Colonic mucosa (tissue), 4 donors: Measurements from ENCODE around the gene NDUFB4. TPM values are rescaled to one million over a fixed set of nuclear protein-coding genes. Genes with fewer than 3 reads are reported as not detected.

ENCODE experiments used
- DNase-seq: peaks from one replicate; pipeline ENCODE4 v3.0.0-alpha.2; 2020
- H3K27ac ChIP-seq: fragments of 200-600 bp; one replicate; pipeline ENCODE4 v1.8.0; 2021
- H3K27me3 ChIP-seq: fragments of 200-600 bp; one replicate; pipeline ENCODE4 v1.8.0; 2021
- H3K36me3 ChIP-seq: fragments of 200-600 bp; one replicate; pipeline ENCODE4 v1.8.0; 2021
- H3K4me1 ChIP-seq: fragments of 200-600 bp; one replicate; pipeline ENCODE4 v1.8.0; 2021; ENCODE audit warnings: mild to moderate bottlenecking
- H3K4me3 ChIP-seq: fragments of 200-600 bp; one replicate; pipeline ENCODE4 v1.8.0; 2021
- H3K9ac ChIP-seq, 2 donors: one replicate each; pipeline ENCODE4 v1.7.0; 2013; ENCODE audit warnings: control low read depth in 2 of 2, low read depth in 2 of 2, low read length in 2 of 2
- H3K9me3 ChIP-seq: fragments of 200-600 bp; one replicate; pipeline ENCODE4 v1.8.0; 2021
- intact Hi-C: fragments of 100-400 bp; cut with DNase I; formaldehyde crosslinking; loops from one replicate; pipeline ENCODE4 v1.14.1; 2022
- total RNA-seq, 2 donors: library from RNA; stranded (reverse); fragmentation: NEBNext Ultra II Directional in 1 of 2; extraction: Animal tissue kit (Norgen Biotek cat#: 25700) in 1 of 2; gene quantifications; one replicate each; pipeline ENCODE4 v1.2.1, GENCODE V29; 2021
- TF ChIP-seq, protein P1 (sequence below): fragments of 200-600 bp; IDR thresholded peaks from one replicate; pipeline ENCODE4 v1.8.0; 2022; ENCODE audit warnings: antibody characterized with exemption, mild to moderate bottlenecking
- donor health status: healthy.
- donor health status: DM: no; HTN: no; CAD: no.
- donor health status: DM: no; HTN: no; CAD: no.

The NDUFB4 gene
- total RNA-seq, 2 donors from 2014 or later = 183 to 192 TPM

- Histone ChIP-seq H3K36me3 (no peaks in the 10 kb centered on the region), H3K27me3 (no peaks in the 10 kb centered on the region), H3K4me3 (no peak overlapping the region), H3K27ac (no peak overlapping the region), H3K9ac (no peak overlapping the region), H3K4me1 (peaks cover 9% of the 10 kb centered on the region), H3K9me3 (no peaks in the 10 kb centered on the region)
- intact Hi-C loops = no loop called here
- TF ChIP-seq, protein P1, sequence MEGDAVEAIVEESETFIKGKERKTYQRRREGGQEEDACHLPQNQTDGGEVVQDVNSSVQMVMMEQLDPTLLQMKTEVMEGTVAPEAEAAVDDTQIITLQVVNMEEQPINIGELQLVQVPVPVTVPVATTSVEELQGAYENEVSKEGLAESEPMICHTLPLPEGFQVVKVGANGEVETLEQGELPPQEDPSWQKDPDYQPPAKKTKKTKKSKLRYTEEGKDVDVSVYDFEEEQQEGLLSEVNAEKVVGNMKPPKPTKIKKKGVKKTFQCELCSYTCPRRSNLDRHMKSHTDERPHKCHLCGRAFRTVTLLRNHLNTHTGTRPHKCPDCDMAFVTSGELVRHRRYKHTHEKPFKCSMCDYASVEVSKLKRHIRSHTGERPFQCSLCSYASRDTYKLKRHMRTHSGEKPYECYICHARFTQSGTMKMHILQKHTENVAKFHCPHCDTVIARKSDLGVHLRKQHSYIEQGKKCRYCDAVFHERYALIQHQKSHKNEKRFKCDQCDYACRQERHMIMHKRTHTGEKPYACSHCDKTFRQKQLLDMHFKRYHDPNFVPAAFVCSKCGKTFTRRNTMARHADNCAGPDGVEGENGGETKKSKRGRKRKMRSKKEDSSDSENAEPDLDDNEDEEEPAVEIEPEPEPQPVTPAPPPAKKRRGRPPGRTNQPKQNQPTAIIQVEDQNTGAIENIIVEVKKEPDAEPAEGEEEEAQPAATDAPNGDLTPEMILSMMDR = no peak
- DNase-seq = no peak
Observed at GRCh38 chr3:120601554-120601953, 5.4 kb downstream of the NDUFB4 start.

- TF ChIP-seq, protein P1 = no peak
- intact Hi-C loops = no loop called here
- no peaks in the 10 kb centered on the region for H3K9me3 ChIP-seq
- DNase-seq = no peak
- no peaks in the 10 kb centered on the region for H3K27me3 ChIP-seq
- H3K4me3 ChIP-seq = no peak overlapping the region
- H3K36me3 ChIP-seq = no peaks in the 10 kb centered on the region
- H3K4me1 ChIP-seq = peaks cover under 1% of the 10 kb centered on the region
- no peak overlapping the region for H3K9ac ChIP-seq
- H3K27ac ChIP-seq = no peak overlapping the region
Observed at GRCh38 chr3:120602682-120603081, 6.5 kb downstream of the NDUFB4 start.

- DNase-seq = no peak
- Histone ChIP-seq H3K9ac (no peak overlapping the region), H3K36me3 (no peaks in the 10 kb centered on the region), H3K4me3 (no peak overlapping the region), H3K9me3 (no peaks in the 10 kb centered on the region), H3K27me3 (no peaks in the 10 kb centered on the region), H3K27ac (no peak overlapping the region), H3K4me1 (no peaks in the 10 kb centered on the region)
- TF ChIP-seq, protein P1 = no peak
- intact Hi-C loops = no loop called here
Observed at GRCh38 chr3:120604382-120604781, 8.2 kb downstream of the NDUFB4 start.

GRCh38 chr3:120604784-120605183, 8.6 kb downstream of the NDUFB4 start:
- Histone ChIP-seq H3K9ac (no peak overlapping the region), H3K9me3 (no peaks in the 10 kb centered on the region), H3K4me1 (no peaks in the 10 kb centered on the region), H3K27ac (no peak overlapping the region), H3K4me3 (no peak overlapping the region), H3K27me3 (no peaks in the 10 kb centered on the region), H3K36me3 (no peaks in the 10 kb centered on the region)
- intact Hi-C loops = no loop called here
- TF ChIP-seq, protein P1 = no peak
- no peak for DNase-seq

GRCh38 chr3:120608506-120608905, 12.4 kb downstream of the NDUFB4 start:
- no peaks in the 10 kb centered on the region for H3K27me3 ChIP-seq
- no peaks in the 10 kb centered on the region for H3K4me1 ChIP-seq
- no peak overlapping the region for H3K4me3 ChIP-seq
- no peak overlapping the region for H3K27ac ChIP-seq
- TF ChIP-seq, protein P1 = no peak
- intact Hi-C loops = no loop called here
- no peak for DNase-seq
- no peaks in the 10 kb centered on the region for H3K9me3 ChIP-seq
- H3K36me3 ChIP-seq = no peaks in the 10 kb centered on the region
- no peak overlapping the region for H3K9ac ChIP-seq

GRCh38 chr3:120614765-120615164, 18.6 kb downstream of the NDUFB4 start:
- H3K27ac ChIP-seq = no peak overlapping the region
- no peak for DNase-seq
- no peak overlapping the region for H3K9ac ChIP-seq
- intact Hi-C loops = no loop called here
- no peaks in the 10 kb centered on the region for H3K4me1 ChIP-seq
- TF ChIP-seq, protein P1 = no peak
- H3K9me3 ChIP-seq = no peaks in the 10 kb centered on the region
- H3K4me3 ChIP-seq = no peak overlapping the region
- H3K27me3 ChIP-seq = no peaks in the 10 kb centered on the region
- no peaks in the 10 kb centered on the region for H3K36me3 ChIP-seq
